Type B pancreatic cell (in vitro differentiated cells): Measurements from ENCODE around the gene PNRC1. TPM values are rescaled to one million over a fixed set of nuclear protein-coding genes. Genes with fewer than 3 reads are reported as not detected.
A peak's percentile ranks its signal among the peaks of the same experiment; 100 is the strongest.
"Not testable (repeated sequence)": the region's sequence is repeated elsewhere in the genome, so short reads cannot be mapped to it uniquely, and the experiment has no call there.

ENCODE experiments used
- DNase-seq: peaks from one replicate; pipeline ENCODE4 v3.0.0; 2021; ENCODE audit warnings: mixed read lengths; ENCODE audit not compliant: unreplicated experiment; ENCODE audit errors: extremely low spot score
- H3K27ac Mint-ChIP-seq: 2 replicates; pipeline ENCODE4 v1.8.0; 2021; ENCODE audit warnings: mild to moderate bottlenecking, mixed read lengths
- H3K27me3 Mint-ChIP-seq: 2 replicates; pipeline ENCODE4 v1.8.0; 2021; ENCODE audit warnings: mixed read lengths
- H3K36me3 Mint-ChIP-seq: 2 replicates; pipeline ENCODE4 v1.8.0; 2021; ENCODE audit warnings: mixed read lengths
- H3K4me1 Mint-ChIP-seq: one replicate; pipeline ENCODE4 v1.8.0; 2021; ENCODE audit warnings: mixed read lengths; ENCODE audit not compliant: unreplicated experiment
- H3K4me3 Mint-ChIP-seq: 2 replicates; pipeline ENCODE4 v1.8.0; 2021; ENCODE audit warnings: mild to moderate bottlenecking, mixed read lengths
- H3K9me3 Mint-ChIP-seq: 2 replicates; pipeline ENCODE4 v1.8.0; 2021; ENCODE audit warnings: mixed read lengths
- CTCF ChIP-seq: fragments of 200-600 bp; sonication (generic); conservative IDR thresholded peaks from 2 replicates; pipeline ENCODE4 v1.5.0; 2021; ENCODE audit warnings: antibody characterized with exemption, mild to moderate bottlenecking
- total RNA-seq: library from RNA; stranded (reverse); gene quantifications from 2 replicates; pipeline ENCODE4 v1.2.1, GENCODE V29; 2021; ENCODE audit warnings: low replicate concordance

Gene PNRC1
- total RNA-seq, 1 donor from 2014 or later, result 140 TPM

DNA sequence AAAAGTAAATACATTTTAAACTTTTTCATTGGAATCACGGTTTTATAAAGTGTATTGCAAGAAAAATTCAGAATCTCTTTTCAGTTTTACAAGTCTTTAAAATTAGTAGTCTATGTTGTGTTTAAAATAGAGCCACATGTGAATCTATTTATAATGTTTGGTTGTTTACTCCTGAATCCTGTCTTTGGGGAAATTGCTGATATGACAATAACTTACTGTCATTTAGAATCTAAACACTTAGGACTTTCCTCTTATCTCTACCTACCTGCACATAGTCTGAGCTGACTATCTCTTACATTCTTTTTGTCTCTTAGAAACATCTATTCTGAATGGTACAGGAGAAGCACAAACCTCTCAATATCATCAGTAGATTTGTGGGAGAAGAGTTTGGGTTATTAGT lies 41.4 kb downstream of the PNRC1 start:
- Mint-ChIP-seq H3K4me1 (peaks cover 11% of the 10 kb centered on the region), H3K9me3 (no peaks in the 10 kb centered on the region), H3K27me3 (peaks cover 3% of the 10 kb centered on the region), H3K36me3 (peaks cover 3% of the 10 kb centered on the region), H3K4me3 (no peak overlapping the region), H3K27ac (no peak overlapping the region)
- DNase-seq, result no peak
- no peak for TF ChIP-seq CTCF

- H3K36me3 Mint-ChIP-seq, result no peaks in the 10 kb centered on the region
These were observed 42.1 kb downstream of the PNRC1 start for GRCh38 chr6:89122625-89123024.

GRCh38 chr6:89128256-89128671 lies 47.7 kb downstream of the PNRC1 start:
- not testable (repeated sequence) for H3K9me3 Mint-ChIP-seq, DNase-seq, H3K4me3 Mint-ChIP-seq, H3K27ac Mint-ChIP-seq, H3K4me1 Mint-ChIP-seq, H3K27me3 Mint-ChIP-seq, H3K36me3 Mint-ChIP-seq

More at GRCh38 chr6:89122625-89123024, 42.1 kb downstream of the PNRC1 start:
- DNase-seq, result no peak
- Mint-ChIP-seq H3K4me3 (no peak overlapping the region), H3K9me3 (no peaks in the 10 kb centered on the region), H3K27ac (no peak overlapping the region), H3K4me1 (peaks cover 8% of the 10 kb centered on the region), H3K27me3 (no peaks in the 10 kb centered on the region)
- TF ChIP-seq CTCF, result peak; percentile 69

- peaks cover 6% of the 10 kb centered on the region for H3K9me3 Mint-ChIP-seq
- no peak overlapping the region for H3K4me3 Mint-ChIP-seq
- no peaks in the 10 kb centered on the region for H3K4me1 Mint-ChIP-seq
- TF ChIP-seq CTCF, result no peak
- no peak for DNase-seq
- no peak overlapping the region for H3K27ac Mint-ChIP-seq
- H3K27me3 Mint-ChIP-seq, result no peaks in the 10 kb centered on the region
- H3K36me3 Mint-ChIP-seq, result peaks cover 7% of the 10 kb centered on the region
These were observed 51.0 kb downstream of the PNRC1 start for GRCh38 chr6:89131599-89131998.

DNA sequence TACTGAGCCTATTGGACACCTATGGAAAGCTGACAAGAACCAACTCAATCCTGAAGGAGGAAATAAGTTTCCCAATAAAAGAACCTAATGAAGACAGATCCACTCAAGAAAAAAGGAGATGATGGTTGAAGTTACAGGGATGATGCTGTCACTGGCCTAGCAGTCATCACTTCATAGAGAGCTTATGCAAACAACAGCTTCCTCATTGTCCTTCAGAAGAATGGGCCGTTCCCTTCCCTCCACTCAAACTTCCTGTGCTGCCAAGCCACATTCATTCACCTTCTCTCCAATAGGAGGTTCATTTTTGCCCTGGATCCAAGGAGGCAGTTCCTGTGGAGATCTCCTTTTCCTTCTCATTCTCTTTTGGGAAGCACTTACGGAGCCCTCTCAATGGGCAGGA lies 51.5 kb downstream of the PNRC1 start:
- Mint-ChIP-seq H3K27me3 (no peaks in the 10 kb centered on the region), H3K36me3 (peaks cover 7% of the 10 kb centered on the region), H3K9me3 (peaks cover 6% of the 10 kb centered on the region), H3K4me1 (no peaks in the 10 kb centered on the region), H3K27ac (no peak overlapping the region), H3K4me3 (no peak overlapping the region)
- no peak for TF ChIP-seq CTCF
- no peak for DNase-seq

DNA sequence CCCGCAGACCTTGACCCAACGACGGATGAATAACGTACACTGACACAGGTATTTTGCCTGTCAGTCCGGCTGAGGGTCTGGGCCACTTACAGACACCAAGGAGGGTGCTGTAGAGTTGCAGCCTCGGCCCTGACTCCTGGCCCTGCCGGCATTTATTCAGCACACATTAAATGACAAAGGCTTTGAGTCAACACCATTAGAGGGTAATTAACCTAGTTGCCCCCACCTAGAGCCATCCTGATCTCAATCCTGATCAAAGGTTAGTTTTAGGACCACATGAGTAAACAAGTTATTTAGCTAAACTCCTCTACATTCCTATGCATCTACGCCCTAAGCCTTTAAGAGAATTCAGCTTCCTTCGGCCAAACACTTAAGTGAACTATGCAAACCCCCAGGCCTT lies 53.4 kb downstream of the PNRC1 start:
- DNase-seq, result no peak

More for the DNA sequence above, 53.4 kb downstream of the PNRC1 start:
- Mint-ChIP-seq H3K27me3 (no peaks in the 10 kb centered on the region), H3K4me1 (peaks cover 1% of the 10 kb centered on the region), H3K36me3 (peaks cover under 1% of the 10 kb centered on the region), H3K27ac (no peak overlapping the region), H3K4me3 (no peak overlapping the region), H3K9me3 (no peaks in the 10 kb centered on the region)
- TF ChIP-seq CTCF, result no peak
